Hematopoietic multipotent progenitor cell treated with erythropoietin and hydrocortisone succinate and interleukin-3 and kit ligand, for 17 days (in vitro differentiated cells): Measurements from ENCODE around the gene UGCG.
A peak's percentile ranks its signal among the peaks of the same experiment; 100 is the strongest.
"Not testable (repeated sequence)": the region's sequence is repeated elsewhere in the genome, so short reads cannot be mapped to it uniquely, and the experiment has no call there.

Experiments used
- DNase-seq: peaks from one replicate; pipeline ENCODE4 v3.0.0-alpha.2; 2015; ENCODE audit warnings: low spot score

Gene UGCG

DNA sequence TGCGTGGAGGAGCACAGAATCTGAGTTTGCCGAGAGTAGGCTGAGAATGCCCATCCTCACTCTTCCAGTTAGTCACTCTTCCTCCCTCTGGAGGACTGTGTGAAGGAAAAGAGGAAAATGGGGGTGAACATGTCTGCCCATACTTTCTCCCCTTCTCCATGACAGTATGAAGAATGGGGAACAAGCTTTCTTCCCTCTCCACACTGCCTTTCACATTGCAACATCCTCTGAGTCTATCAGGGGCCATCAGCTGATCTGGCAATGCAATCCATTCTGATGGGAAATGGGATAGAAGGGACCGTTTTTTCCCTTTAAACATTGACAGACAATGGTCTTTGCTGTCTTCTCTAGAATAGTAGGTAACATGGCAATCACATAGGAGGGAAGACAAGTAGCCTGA lies 56.8 kb downstream of the UGCG start:
- no peak for DNase-seq

DNA sequence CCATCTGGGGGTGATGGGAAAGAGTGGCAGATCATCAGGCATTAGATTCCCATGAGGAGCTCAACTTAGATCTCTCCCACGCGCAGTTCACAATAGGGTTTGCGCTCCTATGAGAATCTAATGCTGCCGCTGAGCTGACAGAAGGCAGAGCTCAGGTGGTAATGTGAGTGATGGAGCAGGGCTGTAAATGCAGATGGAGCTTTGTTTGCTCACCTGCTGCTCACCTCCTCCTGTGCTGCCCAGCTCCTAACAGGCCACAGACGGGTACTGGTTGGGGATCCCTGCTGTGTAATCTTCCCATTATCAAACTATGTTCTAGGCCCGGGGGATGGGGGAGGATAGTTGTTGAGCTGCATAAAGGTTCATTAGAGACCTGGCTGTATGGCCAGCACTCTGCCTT lies 58.4 kb downstream of the UGCG start:
- DNase-seq = no peak

DNA sequence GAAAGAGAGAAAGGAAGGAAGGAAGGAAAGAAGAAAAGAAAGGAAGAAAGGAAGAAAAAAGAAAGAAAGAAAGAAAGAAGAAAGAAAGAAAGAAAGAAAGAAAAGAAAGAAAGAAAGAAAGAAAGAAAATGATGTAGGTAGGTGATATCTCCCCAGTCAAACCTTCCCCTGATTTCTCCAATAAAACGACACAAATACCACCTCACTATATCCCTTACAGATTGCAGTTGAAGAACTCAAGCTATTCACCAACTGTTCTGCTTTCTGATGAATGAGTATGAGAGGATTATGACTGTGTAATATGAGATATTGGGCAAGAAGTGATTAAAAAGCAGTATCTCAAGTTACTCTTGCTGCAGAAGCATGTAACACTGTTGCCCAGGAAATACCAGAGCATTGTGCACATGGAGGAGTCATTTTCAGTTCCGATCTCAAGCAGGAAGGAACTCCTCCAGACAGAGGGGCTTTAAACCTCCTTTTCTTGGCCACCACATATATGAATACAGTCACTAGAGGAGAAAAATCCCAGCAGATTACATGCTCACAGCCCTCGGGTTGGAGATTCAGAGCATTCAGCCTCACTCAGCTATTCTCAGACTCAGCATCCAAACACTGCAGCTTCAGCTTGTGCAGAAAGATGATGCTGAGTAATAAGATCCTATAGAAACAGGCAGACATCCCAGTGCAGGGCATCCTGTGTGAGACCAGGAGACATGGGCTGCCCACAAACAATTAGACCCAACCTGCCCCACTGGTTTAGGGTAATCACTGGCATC lies 61.4 kb downstream of the UGCG start:
- no peak for DNase-seq

DNA sequence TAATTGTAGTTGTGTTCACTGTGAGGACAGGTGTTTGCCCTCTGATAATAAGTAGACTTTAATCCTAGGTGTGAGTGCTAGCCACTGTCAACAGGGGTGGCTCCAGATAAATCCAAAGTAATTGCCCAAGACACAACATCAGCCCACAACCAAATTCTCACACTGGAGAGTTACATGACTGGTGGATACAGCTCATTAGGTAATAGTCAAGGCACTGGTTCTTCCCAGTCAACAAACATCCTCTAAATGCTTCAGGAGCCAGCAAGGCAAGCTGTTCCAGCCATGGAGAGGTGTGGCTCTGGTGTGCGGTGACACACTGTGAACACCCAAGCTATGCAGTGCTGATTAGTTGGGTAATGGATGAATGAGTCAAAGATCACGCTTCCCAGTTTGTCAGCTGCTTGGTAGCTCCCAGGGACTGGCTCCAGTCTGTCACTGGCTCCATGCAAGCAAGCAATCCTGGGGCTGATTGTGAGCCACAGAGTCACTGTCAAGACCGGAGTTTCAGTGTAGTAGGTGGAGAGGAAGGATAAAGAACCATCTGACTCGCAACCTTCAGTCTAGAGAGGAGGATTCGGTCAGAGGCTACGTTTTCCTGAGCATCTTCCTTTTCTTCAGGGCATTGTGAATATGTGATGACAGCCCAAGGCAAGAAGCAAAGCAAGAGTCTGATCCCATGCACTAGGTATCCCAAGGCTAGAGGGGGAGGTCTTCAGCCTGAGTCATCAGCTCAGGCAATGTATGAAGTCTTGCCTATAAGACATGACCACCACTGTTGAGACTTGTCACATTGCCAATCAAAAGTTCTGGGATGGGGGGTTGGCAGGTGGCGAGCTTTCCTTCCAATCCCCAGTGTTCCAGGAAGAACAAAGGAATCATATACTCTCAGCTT lies 63.1 kb downstream of the UGCG start:
- DNase-seq = no peak

DNA sequence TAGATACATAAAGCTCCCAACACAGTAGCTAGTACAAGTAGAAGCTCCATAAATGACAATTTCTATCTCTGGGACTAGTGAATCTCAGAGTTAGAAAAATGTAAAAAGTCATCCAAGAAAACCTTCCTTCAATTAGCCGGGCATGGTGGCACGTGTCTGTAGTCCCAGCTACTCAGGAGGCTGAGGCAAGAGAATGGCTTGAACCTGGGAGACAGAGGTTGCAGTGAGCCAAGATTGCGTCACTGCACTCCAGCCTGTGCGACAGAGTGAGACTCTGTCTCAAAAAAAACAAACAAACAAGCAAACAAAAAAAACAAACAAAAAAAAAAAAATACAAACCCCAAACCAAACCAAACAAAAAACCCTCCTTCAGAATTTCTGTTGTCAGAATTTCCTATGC lies 63.9 kb downstream of the UGCG start:
- DNase-seq = not testable (repeated sequence)

DNA sequence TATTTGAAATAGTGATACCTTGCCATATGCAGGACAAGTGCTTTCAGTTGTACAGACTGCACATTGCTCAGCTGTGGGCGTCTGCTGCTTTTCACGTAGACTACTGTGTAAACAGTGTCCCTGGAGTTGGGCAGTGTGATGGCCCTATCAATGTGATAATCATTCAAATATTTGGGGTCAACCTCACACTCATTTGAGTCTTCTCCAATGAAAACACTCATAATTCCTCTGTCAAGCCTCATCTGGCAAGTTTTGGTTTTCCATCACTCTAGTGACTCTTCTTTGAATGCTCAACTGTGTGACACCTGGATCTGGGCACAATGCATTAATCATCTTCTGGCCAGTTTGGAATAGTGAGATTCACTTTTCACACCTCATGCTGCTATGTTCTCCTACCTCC lies 64.4 kb downstream of the UGCG start:
- DNase-seq = no peak

DNA sequence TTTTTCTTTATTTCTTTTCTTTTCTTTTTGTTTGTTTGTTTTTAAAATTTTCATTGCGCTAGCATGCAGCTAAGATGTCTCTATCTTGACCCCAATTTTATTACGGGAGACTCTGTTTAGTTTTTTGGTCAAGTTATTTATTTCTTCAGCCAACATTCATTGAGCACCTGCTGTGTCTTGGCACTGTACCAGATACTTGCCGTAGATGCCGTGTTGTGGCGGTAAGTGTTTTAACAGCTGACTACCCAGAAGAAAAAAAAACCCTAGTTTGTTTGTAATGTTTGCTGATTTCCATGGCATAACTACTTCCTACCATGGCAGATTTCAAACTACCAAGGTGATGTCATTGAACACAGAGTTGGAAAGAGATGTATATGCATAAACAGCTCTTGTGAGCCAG lies 65.0 kb downstream of the UGCG start:
- no peak for DNase-seq

DNA sequence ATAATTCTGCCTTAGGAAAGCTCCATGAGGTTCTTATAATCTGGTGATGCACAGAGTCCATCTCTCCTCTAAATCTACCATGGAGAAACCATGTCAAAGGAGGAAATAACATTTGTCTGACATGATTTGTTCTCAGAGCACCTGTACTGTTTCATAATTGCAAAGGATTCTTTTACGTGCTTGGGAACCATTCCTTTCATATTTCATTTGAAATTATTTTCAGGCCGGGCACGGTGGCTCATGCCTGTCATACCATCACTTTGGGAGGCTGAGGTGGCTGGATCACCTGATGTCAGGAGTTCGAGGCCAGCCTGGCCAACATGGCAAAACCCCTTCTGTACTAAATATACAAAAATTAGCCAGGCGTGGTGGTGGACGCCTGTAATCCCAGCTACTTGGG lies 65.4 kb downstream of the UGCG start:
- no peak for DNase-seq

DNA sequence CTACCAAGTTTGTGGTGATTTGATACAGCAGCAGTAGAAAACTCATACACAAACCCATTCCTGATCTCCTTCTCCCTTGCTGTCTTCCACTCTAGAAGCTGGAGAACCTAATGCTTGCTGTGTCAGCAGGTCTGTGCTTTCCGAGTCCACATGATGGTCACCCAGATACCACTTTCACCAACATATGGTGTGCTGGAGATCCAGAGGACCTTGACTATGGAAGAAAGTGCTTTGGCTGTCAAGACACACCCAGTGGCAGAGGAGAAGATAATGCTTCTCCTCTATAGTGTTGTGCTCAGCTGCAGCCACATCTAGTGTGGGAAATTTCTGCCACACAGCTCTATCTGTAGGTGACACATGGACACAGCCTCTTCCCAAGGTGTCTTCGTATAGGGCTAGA lies 67.4 kb downstream of the UGCG start:
- no peak for DNase-seq

DNA sequence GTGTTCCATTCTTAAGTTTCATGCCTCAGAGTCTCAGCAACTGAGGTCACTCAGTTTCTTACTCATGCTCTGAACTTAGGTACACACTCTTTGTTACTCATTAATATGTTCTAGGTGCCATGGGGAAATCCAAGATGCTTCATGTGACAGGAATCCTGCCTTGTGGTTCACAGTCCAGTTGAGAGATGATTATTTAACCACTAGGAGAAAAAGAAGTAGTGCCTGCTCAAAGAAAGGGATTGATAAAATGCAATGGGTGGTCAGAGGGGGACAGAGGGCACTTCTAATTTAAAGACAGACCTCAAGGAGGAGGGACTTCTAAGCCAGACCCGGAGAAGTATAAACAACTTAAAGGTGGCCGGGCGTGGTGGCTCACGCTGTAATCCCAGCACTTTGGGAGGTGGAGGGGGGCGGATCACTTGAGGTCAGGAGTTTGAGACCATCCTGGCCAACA lies 69.0 kb downstream of the UGCG start:
- DNase-seq = no peak

DNA sequence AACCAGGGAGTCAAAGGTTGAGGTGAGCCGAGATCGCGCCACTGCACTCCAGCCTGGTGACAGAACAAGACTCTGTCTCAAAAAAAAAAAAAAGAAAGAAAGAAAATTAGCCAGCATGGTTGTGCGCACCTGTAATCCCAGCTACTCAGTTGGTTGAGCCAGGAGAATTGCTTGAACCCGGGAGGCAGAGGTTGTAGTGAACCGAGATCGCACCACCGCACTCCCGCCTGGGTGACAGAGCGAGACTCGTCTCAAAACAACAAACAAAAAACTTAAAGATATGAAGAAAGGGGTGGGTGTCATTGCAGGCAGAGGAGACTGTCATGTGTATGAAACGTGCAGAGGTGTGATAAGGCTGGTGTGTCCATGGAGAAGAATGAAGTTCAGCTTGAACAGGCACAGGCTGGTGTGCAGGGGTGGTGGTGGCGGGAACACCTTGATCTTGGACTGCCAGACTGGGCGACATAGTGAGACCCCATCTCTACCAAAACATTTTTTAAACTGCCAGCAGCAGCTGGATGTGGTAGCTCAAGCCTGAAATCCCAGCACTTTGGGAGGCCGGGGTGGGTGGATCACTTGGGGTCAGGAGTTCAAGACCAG lies 69.6 kb downstream of the UGCG start:
- no peak for DNase-seq

DNA sequence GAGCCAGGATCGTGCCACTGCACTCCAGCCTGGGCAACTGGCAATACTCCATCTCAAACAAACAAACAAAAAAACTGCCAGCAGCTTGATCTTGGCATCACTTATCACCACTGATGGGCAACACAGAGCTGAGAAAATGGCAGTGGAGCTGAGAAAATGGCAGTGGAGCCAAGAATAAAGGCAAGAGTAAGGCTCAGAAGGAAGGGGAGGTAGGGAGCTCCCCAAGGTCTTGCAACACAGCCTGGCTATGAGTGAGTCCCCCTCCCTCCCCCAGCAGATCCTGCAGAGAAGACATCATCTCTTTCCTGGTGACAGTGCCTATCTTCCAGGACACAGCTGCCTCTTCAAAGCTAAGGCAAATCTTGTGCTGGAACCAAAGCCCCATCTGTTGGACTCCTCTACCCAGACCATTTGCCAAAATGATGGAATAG lies 70.3 kb downstream of the UGCG start:
- DNase-seq = no peak

DNA sequence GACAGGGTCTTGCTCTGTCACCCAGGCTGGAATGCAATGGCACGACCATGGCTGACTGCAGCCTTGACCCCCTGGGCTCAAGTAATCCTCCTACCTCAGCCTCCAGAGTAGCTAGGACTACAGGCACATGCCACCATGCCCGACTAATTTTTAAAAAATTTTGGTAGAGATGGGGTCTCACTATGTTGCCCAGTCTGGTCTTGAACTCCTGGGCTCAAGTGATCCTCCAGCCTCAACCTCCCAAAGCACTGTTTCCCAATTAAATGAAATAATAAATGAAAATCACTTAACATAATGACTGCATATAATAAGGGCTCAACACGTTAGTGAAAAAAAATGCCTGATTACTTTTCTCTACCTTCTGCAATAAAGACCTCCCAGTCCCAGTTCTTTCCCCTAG lies 71.0 kb downstream of the UGCG start:
- no peak for DNase-seq

DNA sequence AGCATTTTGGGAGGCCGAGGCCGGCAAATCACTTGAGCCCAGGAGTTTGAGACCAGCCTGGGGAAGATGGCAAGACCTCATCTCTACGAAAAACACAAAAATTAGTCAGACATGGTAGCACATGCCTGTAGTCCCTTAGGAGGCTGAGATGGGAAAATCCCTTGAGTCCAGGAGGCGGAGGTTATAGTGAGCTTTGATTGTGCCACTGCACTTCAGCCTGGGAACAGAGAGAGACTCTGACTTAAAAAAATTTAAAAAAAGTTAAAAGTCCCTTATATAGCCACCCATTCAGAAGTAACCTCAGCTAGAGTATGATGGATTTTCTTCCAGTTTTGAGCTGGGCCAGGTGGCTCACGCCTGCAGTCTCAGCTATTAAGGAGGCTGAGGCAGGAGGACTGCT lies 72.4 kb downstream of the UGCG start:
- DNase-seq = no peak

DNA sequence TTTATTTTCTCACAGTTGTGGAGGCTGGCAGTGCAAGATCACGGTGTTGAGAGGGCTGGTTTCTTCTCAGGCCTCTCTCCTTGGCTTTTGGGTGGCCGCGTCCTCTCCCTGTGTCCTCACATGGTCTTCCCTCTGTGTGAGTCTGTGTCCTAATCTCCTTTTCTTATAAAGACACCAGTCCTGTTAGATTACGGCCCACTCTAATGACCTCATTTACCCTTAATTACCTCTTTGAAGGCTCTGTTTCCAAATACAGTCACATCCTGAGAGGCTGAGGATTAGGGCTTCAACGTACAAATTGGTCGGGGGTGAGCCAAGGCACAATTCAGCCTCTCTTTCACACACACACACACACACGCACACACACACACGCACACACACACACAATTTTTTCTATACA lies 73.0 kb downstream of the UGCG start:
- no peak for DNase-seq

DNA sequence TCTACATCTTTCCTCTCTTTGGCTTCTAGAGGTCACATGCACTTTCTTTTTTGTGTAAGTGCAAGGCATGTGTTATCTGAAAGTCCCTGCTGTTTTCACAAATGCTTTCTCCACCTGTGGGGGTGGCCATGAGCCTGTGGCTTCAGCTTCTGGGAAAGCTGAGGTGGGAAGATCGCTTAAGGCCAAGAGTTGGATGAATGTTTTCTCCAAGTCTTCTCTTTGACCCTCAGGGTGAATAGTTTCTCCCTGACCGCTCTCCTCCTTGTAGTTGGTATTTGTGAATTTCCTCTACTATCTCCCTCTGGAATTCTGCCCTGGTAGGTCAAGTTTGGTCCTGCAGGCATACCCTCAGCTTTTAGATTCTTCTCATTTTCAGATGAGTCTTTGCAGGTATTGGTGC lies 74.2 kb downstream of the UGCG start:
- no peak for DNase-seq

DNA sequence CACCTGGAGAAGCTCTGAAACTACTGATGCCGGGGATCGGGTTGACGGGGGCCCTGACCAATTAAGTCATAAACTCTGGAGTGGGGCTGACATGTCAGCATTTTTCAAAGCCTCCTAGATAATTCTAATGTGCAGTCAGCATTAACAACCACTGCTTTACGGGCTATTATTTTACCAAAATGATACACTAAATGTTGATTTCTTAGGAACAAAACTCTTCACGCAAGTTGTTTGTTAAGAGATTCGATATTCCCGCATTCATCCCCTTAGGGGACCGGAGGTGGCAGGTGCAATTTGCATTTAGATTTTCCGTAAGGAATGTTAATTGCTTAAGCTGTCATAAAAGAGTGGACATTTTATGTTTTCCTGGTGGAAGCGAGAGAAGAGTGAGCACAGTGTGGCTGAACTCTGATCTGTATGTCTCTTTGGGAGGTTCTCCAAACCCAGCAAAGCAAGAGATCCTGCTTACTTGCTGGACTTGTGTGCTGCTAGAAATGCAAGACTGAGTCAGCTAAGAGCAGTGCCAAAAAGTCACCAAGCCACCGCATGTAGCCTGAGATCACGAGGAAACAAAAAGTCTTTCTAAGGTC lies 77.6 kb downstream of the UGCG start:
- no peak for DNase-seq

DNA sequence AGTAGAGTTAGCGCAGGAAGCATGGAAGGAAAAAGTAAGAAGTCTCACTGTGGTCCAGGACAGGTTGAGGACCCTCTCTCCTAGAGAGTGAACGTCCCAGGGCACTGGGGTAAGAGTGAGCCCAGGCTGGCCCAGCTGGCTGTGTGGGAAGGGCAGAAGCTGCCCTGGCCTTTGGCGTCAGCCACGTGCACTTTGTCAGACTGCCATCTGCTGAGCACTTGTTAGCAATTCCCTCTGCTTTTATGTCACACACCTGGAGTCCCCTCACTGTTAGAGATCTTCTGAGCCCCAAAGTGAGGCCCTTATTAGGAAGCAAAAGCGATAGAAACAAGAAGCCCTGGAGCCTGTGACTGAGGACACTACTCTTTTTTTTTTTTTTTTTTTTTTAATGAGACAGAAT lies 79.1 kb downstream of the UGCG start:
- DNase-seq = peak; percentile 17

DNA sequence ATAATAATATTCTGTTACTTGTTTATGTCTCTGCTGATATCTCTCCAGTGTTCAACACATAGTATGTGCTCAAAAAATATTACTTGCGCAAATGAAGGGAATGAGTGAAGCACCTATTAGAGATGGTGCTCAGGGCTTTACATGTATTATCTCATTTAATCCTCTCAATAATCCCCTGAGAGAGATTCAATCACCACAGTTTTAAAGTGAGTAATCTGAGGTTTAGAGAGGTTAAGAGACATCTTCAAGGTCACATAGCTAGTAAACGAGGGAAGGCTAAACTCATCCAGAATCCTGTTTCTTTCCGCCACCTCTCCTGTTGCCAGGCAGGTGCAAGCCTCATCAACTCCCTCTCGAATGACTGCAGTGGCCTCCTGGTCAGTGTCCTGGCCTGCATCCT lies 82.0 kb downstream of the UGCG start:
- no peak for DNase-seq

DNA sequence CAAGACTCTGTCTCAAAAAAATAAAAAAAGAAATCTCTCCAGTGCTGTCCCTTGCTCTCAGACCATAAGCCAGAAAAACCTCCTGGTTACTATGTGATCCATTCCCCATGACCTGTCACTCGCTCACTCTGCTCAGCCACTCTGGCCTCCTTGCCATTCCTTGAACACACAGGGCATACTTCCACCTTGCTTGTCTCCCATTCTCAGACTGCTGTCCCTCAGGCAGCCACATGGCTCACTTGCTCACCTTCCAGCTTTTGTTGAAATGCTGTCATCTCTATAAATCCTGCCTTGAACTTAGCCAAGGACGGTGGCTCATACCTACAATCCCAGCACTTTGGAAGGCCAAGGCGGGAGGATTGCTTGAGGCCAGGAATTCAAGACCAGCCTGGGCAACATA lies 82.9 kb downstream of the UGCG start:
- DNase-seq = no peak

DNA sequence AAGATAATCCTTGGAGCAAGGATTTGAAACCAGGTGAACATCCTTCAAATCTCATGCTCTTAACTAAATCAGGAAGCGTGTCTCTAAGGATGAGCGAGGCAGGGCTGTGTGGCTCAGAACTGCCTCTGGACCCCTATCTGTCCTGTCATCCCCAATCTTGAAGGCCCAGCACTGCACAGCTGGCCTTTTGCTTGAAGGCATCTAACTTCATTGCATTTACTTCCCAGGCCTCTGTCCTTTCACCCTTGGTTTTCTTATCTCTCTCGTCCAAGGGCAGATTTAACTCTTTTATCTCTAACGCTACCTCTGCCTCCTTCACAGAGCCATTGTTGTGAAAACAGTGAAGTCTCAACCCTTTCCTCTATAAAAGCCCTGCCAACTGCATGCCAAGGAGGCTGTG lies 83.8 kb downstream of the UGCG start:
- no peak for DNase-seq

DNA sequence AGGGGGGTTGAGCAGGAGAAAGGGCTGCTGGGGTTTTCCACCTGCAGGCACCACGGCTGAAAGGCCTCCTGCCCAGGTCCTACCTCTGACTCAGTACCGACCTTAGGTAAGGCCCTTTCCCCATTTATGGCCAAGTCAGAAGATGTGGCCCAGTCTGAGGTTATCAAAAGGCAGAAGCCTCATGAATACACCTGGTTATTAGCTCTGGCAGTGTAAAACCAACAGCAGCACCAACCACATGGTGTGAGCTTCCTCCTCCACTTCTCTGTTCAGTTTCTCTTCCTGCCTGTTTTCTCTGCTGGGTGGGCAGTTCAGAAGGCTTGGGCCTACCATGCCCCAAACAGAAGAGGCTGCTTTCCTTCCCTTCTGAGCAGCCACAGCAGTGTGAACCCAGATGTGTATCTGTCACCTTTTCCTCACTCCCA lies 86.9 kb downstream of the UGCG start:
- DNase-seq = no peak
